Lower lobe of right lung (tissue), 2 donors: ENCODE measurements around the gene TOM1. TPM values are rescaled to one million over a fixed set of nuclear protein-coding genes. Genes with fewer than 3 reads are reported as not detected.

ENCODE experiments used
- ATAC-seq, 2 donors: fragments of 200-7000 bp; cut with Tn5 transposase; one replicate each; pipeline ENCODE4 v1.9.1; 2020 to 2022; ENCODE audit warnings: mild to moderate bottlenecking in 2 of 2, moderate library complexity in 2 of 2
- DNase-seq: peaks from one replicate; pipeline ENCODE4 v3.0.0-alpha.2; 2020
- H3K27ac ChIP-seq: fragments of 200-600 bp; one replicate; pipeline ENCODE4 v1.8.0; 2022
- H3K27me3 ChIP-seq: fragments of 200-600 bp; one replicate; pipeline ENCODE4 v1.8.0; 2022; ENCODE audit warnings: low read depth
- H3K36me3 ChIP-seq: fragments of 200-600 bp; one replicate; pipeline ENCODE4 v1.8.0; 2022; ENCODE audit warnings: mild to moderate bottlenecking
- H3K4me1 ChIP-seq: fragments of 200-600 bp; one replicate; pipeline ENCODE4 v1.8.0; 2022
- H3K4me3 ChIP-seq: fragments of 200-600 bp; one replicate; pipeline ENCODE4 v1.8.0; 2022; ENCODE audit warnings: mild to moderate bottlenecking
- H3K9me3 ChIP-seq: fragments of 200-600 bp; one replicate; pipeline ENCODE4 v1.8.0; 2022
- CTCF ChIP-seq: fragments of 200-600 bp; IDR thresholded peaks from one replicate; pipeline ENCODE4 v1.8.0; 2022; ENCODE audit warnings: antibody characterized with exemption, mild to moderate bottlenecking
- intact Hi-C: fragments of 100-400 bp; cut with DNase I; formaldehyde crosslinking; loops from one replicate; pipeline ENCODE4 v1.11.0; 2022
- total RNA-seq: library from RNA; stranded (reverse); fragmentation: NEBNext Ultra II Directional; extraction: Animal tissue kit (Norgen Biotek cat#: 25700); gene quantifications from one replicate; pipeline ENCODE4 v1.2.1, GENCODE V29; 2021
- donor health status: DM: no; HTN: yes; CAD: no; lungs with severe emphysema.

TOM1 gene
- total RNA-seq, 1 donor from 2014 or later: 70.3 TPM

GRCh38 chr22:35326854-35327562 is 27.3 kb downstream of the TOM1 start:
- intact Hi-C loops: no loop called here
- Histone ChIP-seq H3K27ac (no peak overlapping the region), H3K36me3 (peaks cover 94% of the 10 kb centered on the region), H3K9me3 (no peaks in the 10 kb centered on the region), H3K27me3 (no peaks in the 10 kb centered on the region), H3K4me1 (peaks cover 36% of the 10 kb centered on the region), H3K4me3 (no peak overlapping the region)
- DNase-seq (no peak), ATAC-seq (no peak)
- TF ChIP-seq CTCF: no peak

GRCh38 chr22:35327690-35328471 is 28.2 kb downstream of the TOM1 start:
- H3K4me1 ChIP-seq: peaks cover 36% of the 10 kb centered on the region
- H3K27ac ChIP-seq: peak overlapping the region; percentile 46
- H3K27me3 ChIP-seq: no peaks in the 10 kb centered on the region
- H3K9me3 ChIP-seq: no peaks in the 10 kb centered on the region
- DNase-seq: no peak
- no peak overlapping the region for H3K4me3 ChIP-seq
- intact Hi-C loops: no loop called here
- peak in 1 of 2 donors; percentile 5 for ATAC-seq
- peaks cover 94% of the 10 kb centered on the region for H3K36me3 ChIP-seq
- no peak for TF ChIP-seq CTCF

GRCh38 chr22:35328472-35328885 is 28.8 kb downstream of the TOM1 start:
- intact Hi-C loops: no loop called here
- no peak for TF ChIP-seq CTCF
- Histone ChIP-seq H3K36me3 (peaks cover 94% of the 10 kb centered on the region), H3K27ac (peak overlapping the region; percentile 46), H3K27me3 (no peaks in the 10 kb centered on the region), H3K4me1 (peaks cover 36% of the 10 kb centered on the region), H3K9me3 (no peaks in the 10 kb centered on the region), H3K4me3 (no peak overlapping the region)
- ATAC-seq: peak; percentile 65 to 76
- DNase-seq: peak; percentile 78

GRCh38 chr22:35329114-35329847 is 29.6 kb downstream of the TOM1 start:
- H3K4me1 ChIP-seq: peaks cover 36% of the 10 kb centered on the region
- H3K4me3 ChIP-seq: no peak overlapping the region
- H3K36me3 ChIP-seq: peaks cover 94% of the 10 kb centered on the region
- no peaks in the 10 kb centered on the region for H3K9me3 ChIP-seq
- H3K27me3 ChIP-seq: no peaks in the 10 kb centered on the region
- TF ChIP-seq CTCF: no peak
- ATAC-seq: no peak
- intact Hi-C loops: no loop called here
- no peak for DNase-seq
- H3K27ac ChIP-seq: peak overlapping the region; percentile 79

- no peak overlapping the region for H3K4me3 ChIP-seq
- no peak for TF ChIP-seq CTCF
- DNase-seq (peak; percentile 87), ATAC-seq (peak; percentile 71 to 77)
- intact Hi-C loops: no loop called here
- peaks cover 94% of the 10 kb centered on the region for H3K36me3 ChIP-seq
- peak overlapping the region; percentile 79 for H3K27ac ChIP-seq
- H3K9me3 ChIP-seq: no peaks in the 10 kb centered on the region
- H3K4me1 ChIP-seq: peaks cover 36% of the 10 kb centered on the region
- H3K27me3 ChIP-seq: no peaks in the 10 kb centered on the region
Observed at GRCh38 chr22:35330258-35330861, 30.7 kb downstream of the TOM1 start.
